Renal cortex interstitium (tissue), 11 donors: Measurements from ENCODE around the gene GALR2. TPM values are rescaled to one million over a fixed set of nuclear protein-coding genes. Genes with fewer than 3 reads are reported as not detected.

Experiments
- DNase-seq, 11 donors: peaks; one replicate each; pipeline ENCODE4 v3.0.0-alpha.2; 2013; ENCODE audit warnings: low read depth in 9 of 11, low spot score in 4 of 11; ENCODE audit errors: extremely low read depth in 1 of 11
- polyA plus RNA-seq, 3 donors: library from polyadenylated mRNA; unstranded; fragments of 120-200 nt; gene quantifications; one replicate each; pipeline ENCODE4 v1.2.1, GENCODE V29; 2013; ENCODE audit not compliant: insufficient read length in 3 of 3

GALR2 gene
- polyA plus RNA-seq, 3 donors = 0.28 to 1.8 (median 0.29) TPM

GRCh38 chr17:76089680-76090516 is 15.3 kb downstream of the GALR2 start:
- DNase-seq = no peak

GRCh38 chr17:76090517-76091129 is 16.0 kb downstream of the GALR2 start:
- DNase-seq = no peak

GRCh38 chr17:76091526-76092286 is 17.1 kb downstream of the GALR2 start:
- DNase-seq = no peak

GRCh38 chr17:76092526-76093413 is 18.2 kb downstream of the GALR2 start:
- no peak for DNase-seq

- no peak for DNase-seq
Observed at GRCh38 chr17:76094046-76094445, 19.5 kb downstream of the GALR2 start.

GRCh38 chr17:76095943-76096342 is 21.4 kb downstream of the GALR2 start:
- no peak for DNase-seq

- DNase-seq = no peak
Observed at GRCh38 chr17:76097716-76098295, 23.2 kb downstream of the GALR2 start.

GRCh38 chr17:76102944-76103273 is 28.3 kb downstream of the GALR2 start:
- no peak for DNase-seq

- peak; percentile 86 to 94 (median 93) for DNase-seq
Observed at GRCh38 chr17:76103274-76104139, 28.9 kb downstream of the GALR2 start, which contains the start of gene EXOC7. Gene EXOC7, minus strand, starts transcription at chr17:76103787. Its CDS starts 95 bp downstream, at chr17:76103692.

GRCh38 chr17:76104140-76104895 is 29.7 kb downstream of the GALR2 start:
- no peak for DNase-seq

- no peak for DNase-seq
Observed at GRCh38 chr17:76104896-76105231, 30.3 kb downstream of the GALR2 start.

- DNase-seq = no peak
Observed at GRCh38 chr17:76106703-76107102, 32.1 kb downstream of the GALR2 start.

GRCh38 chr17:76107509-76107908 is 32.9 kb downstream of the GALR2 start:
- no peak for DNase-seq

- DNase-seq = no peak
Observed at GRCh38 chr17:76111956-76112355, 37.4 kb downstream of the GALR2 start.

- DNase-seq = no peak
Observed at GRCh38 chr17:76115138-76115754, 40.7 kb downstream of the GALR2 start.

- no peak for DNase-seq
Observed at GRCh38 chr17:76119409-76120371, 45.1 kb downstream of the GALR2 start.
